K562 (cell line): ENCODE data around the gene FBXO10. TPM values are rescaled to one million over a fixed set of nuclear protein-coding genes. Genes with fewer than 3 reads are reported as not detected.
A peak's percentile ranks its signal among the peaks of the same experiment; 100 is the strongest.

Source experiments
- CBFA2T3 ChIP-seq: fragments of 450-650 bp; IDR thresholded peaks from 2 replicates; pipeline ENCODE4 v1.6.1; 2017
- CEBPG ChIP-seq, 3 experiments: fragments of 200-800 bp in 1 of 3; sonication (Bioruptor generic) in 1 of 3; sonication (generic) in 1 of 3; formaldehyde crosslinking in 1 of 3; IDR thresholded peaks in 2 of 3; conservative IDR thresholded peaks in 1 of 3; 2 replicates each; pipeline versions ENCODE4 v1.6.1 to v1.8.0; 2016 to 2022; ENCODE audit warnings: missing compliant biosample characterization in 2 of 3, missing genetic modification characterization in 2 of 3, mild to moderate bottlenecking in 1 of 3, missing genetic modification reagents in 1 of 3
- CXXC5 ChIP-seq: fragments of 250-450 bp; sonication (Bioruptor Pico); IDR thresholded peaks from 2 replicates; pipeline ENCODE4 v1.8.0; 2022; ENCODE audit warnings: inconsistent platforms, mild to moderate bottlenecking, moderate library complexity
- EGR1 ChIP-seq: fragments of 450-650 bp; conservative IDR thresholded peaks from 2 replicates; pipeline ENCODE4 v1.6.1; 2017; ENCODE audit warnings: mild to moderate bottlenecking
- ETS2 ChIP-seq: IDR thresholded peaks from 2 replicates; pipeline ENCODE4 v1.6.1; 2016; ENCODE audit warnings: borderline replicate concordance, missing genetic modification characterization, mild to moderate bottlenecking, moderate library complexity, missing compliant biosample characterization; ENCODE audit not compliant: poor library complexity, severe bottlenecking
- FUS ChIP-seq: fragments of 200-400 bp; formaldehyde crosslinking; optimal IDR thresholded peaks from 2 replicates; pipeline ENCODE3; 2017; ENCODE audit warnings: low read depth, low read length
- NCOA1 ChIP-seq: fragments of 450-650 bp; IDR thresholded peaks from 2 replicates; pipeline ENCODE4 v1.6.1; 2016; ENCODE audit warnings: low read depth
- NEUROD1 ChIP-seq: fragments of 150-350 bp; IDR thresholded peaks from 2 replicates; pipeline ENCODE4 v1.6.1; 2014; ENCODE audit warnings: borderline replicate concordance, low read length, low read depth; ENCODE audit not compliant: partially characterized antibody
- RBM17 ChIP-seq: fragments of 200-400 bp; formaldehyde crosslinking; IDR thresholded peaks from 2 replicates; pipeline ENCODE4 v1.6.1; 2017; ENCODE audit warnings: low read depth, mild to moderate bottlenecking, low read length, borderline replicate concordance
- RFX1 ChIP-seq: fragments of 450-650 bp; IDR thresholded peaks from 2 replicates; pipeline ENCODE4 v1.6.1; 2016; ENCODE audit warnings: mild to moderate bottlenecking, moderate library complexity
- TAF7 ChIP-seq: fragments of 450-650 bp; IDR thresholded peaks from 2 replicates; pipeline ENCODE4 v1.6.1; 2016; ENCODE audit warnings: missing genetic modification characterization, missing compliant biosample characterization
- TSC22D4 ChIP-seq: fragments of 450-650 bp; IDR thresholded peaks from 2 replicates; pipeline ENCODE4 v1.6.1; 2016; ENCODE audit warnings: missing genetic modification characterization, missing biosample characterization, control low read depth
- XRCC5 ChIP-seq: fragments of 200-400 bp; formaldehyde crosslinking; IDR thresholded peaks from 2 replicates; pipeline ENCODE4 v1.6.1; 2017; ENCODE audit warnings: low read depth, mild to moderate bottlenecking, low read length
- ZNF282 ChIP-seq: sonication (generic); formaldehyde crosslinking; IDR thresholded peaks from 2 replicates; pipeline ENCODE4 v1.8.1; 2023; ENCODE audit warnings: missing genetic modification reagents
- ZNF77 ChIP-seq: fragments of 250-450 bp; sonication (Bioruptor Pico); IDR thresholded peaks from 2 replicates; pipeline ENCODE4 v1.5.0; 2020
- ZSCAN32 ChIP-seq: fragments of 450-650 bp; formaldehyde crosslinking; IDR thresholded peaks from 2 replicates; pipeline ENCODE4 v1.4.0; 2020; ENCODE audit warnings: mild to moderate bottlenecking, moderate library complexity
- polyA plus RNA-seq, 8 experiments: library from polyadenylated mRNA; depleted of rRNA in 4 of 8; stranded (reverse) in 5 of 8; unstranded in 3 of 8; fragments of >200 nt; fragmentation: Nextera tagmentation in 2 of 8; fragmentation: Illumina TruSeq in 1 of 8; extraction: Ambion mirVana in 2 of 8; extraction: Trizol in 1 of 8; gene quantifications; 2 replicates each; pipeline versions ENCODE4 v1.2.1 to v1.2.3, GENCODE V29; 2011 to 2014; ENCODE audit warnings: inconsistent platforms in 1 of 8, missing spikeins in 1 of 8
- total RNA-seq, 7 experiments: library from RNA; depleted of rRNA in 6 of 7; stranded (reverse); fragments of >200 nt in 6 of 7; fragmentation: Illumina TruSeq in 2 of 7; extraction: Trizol in 2 of 7; gene quantifications; 2 replicates each; pipeline versions ENCODE4 v1.2.1 to v1.2.3, GENCODE V29; 2011 to 2021; ENCODE audit warnings: low replicate concordance in 1 of 7
- TF ChIP-seq, protein P1 (sequence below): fragments of 250-450 bp; sonication (Bioruptor Pico); IDR thresholded peaks from 2 replicates; pipeline ENCODE4 v1.8.0; 2021; ENCODE audit warnings: borderline replicate concordance, mild to moderate bottlenecking, moderate library complexity; ENCODE audit not compliant: poor library complexity, severe bottlenecking
- TF ChIP-seq, protein P2 (sequence below): fragments of 450-650 bp; IDR thresholded peaks from 2 replicates; pipeline ENCODE4 v1.6.1; 2016; ENCODE audit warnings: mild to moderate bottlenecking
- TF ChIP-seq, protein P3 (sequence below): fragments of 450-650 bp; IDR thresholded peaks from 2 replicates; pipeline ENCODE4 v1.6.1; 2018; ENCODE audit warnings: mild to moderate bottlenecking, low read depth; ENCODE audit not compliant: partially characterized antibody

Gene FBXO10
- total and polyA plus RNA-seq, 9 of the 15 experiments (the other 6 are each of a cell fraction or from before 2014, with no cell fraction given) = 0.84 to 9.9 (median 6.0) TPM

DNA sequence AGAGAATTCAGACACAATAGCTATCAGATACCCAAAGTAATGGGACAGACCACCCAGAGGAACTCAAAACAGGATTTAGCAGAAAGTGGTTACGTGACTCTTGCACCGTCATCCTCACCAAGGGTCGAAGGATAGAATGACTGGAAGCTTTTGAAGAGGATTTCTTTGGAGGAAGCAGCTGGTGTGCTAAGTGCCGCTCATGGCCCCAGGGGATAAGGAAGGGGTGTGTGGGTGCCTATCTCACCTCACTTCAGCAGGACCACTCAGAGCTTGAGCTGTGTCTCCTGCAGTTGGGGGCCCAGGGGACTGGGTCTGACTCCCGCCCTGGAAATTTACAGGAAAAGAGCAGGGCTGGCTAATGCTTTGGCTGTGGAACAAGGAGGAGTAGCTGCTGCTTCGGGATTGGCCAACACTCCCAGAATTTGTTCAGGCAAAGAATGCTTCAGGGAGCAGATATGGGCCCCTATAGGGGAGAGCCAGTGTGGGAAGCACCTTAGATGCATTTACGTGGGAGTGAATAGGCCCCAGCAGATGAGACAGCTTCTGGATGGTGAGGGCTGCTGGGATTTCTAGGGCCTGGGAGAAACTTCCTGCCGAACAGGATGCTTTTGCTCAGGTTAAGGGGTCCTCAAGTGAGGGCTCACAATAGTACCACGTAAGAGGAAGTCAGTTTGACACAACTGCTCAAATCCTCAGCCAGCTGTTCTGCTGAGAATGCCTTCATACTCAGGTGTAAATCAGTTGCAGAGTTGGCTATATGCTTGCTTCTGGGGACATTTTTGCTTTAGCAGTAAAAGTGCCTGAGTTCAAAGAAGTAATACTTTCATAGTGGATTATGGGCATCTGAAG lies 45.3 kb upstream of the FBXO10 start (continued):
- TF ChIP-seq NCOA1 = no peak
- TF ChIP-seq, protein P1, sequence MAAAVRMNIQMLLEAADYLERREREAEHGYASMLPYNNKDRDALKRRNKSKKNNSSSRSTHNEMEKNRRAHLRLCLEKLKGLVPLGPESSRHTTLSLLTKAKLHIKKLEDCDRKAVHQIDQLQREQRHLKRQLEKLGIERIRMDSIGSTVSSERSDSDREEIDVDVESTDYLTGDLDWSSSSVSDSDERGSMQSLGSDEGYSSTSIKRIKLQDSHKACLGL (CRISPR knock-in tag) = no peak
- TF ChIP-seq ZSCAN32 (CRISPR knock-in tag) = no peak
- TF ChIP-seq ZNF282 (CRISPR knock-in tag) = no peak
- TF ChIP-seq ETS2 (tag) = no peak
- no peak for TF ChIP-seq ZNF77 (CRISPR knock-in tag)
- no peak for TF ChIP-seq NEUROD1
- TF ChIP-seq, protein P2, sequence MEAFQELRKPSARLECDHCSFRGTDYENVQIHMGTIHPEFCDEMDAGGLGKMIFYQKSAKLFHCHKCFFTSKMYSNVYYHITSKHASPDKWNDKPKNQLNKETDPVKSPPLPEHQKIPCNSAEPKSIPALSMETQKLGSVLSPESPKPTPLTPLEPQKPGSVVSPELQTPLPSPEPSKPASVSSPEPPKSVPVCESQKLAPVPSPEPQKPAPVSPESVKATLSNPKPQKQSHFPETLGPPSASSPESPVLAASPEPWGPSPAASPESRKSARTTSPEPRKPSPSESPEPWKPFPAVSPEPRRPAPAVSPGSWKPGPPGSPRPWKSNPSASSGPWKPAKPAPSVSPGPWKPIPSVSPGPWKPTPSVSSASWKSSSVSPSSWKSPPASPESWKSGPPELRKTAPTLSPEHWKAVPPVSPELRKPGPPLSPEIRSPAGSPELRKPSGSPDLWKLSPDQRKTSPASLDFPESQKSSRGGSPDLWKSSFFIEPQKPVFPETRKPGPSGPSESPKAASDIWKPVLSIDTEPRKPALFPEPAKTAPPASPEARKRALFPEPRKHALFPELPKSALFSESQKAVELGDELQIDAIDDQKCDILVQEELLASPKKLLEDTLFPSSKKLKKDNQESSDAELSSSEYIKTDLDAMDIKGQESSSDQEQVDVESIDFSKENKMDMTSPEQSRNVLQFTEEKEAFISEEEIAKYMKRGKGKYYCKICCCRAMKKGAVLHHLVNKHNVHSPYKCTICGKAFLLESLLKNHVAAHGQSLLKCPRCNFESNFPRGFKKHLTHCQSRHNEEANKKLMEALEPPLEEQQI = no peak
- no peak for TF ChIP-seq TSC22D4 (tag)
- TF ChIP-seq TAF7 (tag) = no peak
- no peak for TF ChIP-seq FUS
- TF ChIP-seq CBFA2T3 = peak; percentile 55; the same call in 1 of the 2 replicates
- no peak for TF ChIP-seq RFX1
- TF ChIP-seq, protein P3, sequence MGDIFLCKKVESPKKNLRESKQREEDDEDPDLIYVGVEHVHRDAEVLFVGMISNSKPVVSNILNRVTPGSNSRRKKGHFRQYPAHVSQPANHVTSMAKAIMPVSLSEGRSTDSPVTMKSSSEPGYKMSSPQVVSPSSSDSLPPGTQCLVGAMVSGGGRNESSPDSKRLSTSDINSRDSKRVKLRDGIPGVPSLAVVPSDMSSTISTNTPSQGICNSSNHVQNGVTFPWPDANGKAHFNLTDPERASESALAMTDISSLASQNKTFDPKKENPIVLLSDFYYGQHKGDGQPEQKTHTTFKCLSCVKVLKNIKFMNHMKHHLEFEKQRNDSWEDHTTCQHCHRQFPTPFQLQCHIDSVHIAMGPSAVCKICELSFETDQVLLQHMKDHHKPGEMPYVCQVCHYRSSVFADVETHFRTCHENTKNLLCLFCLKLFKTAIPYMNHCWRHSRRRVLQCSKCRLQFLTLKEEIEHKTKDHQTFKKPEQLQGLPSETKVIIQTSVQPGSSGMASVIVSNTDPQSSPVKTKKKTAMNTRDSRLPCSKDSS = no peak
- TF ChIP-seq EGR1 = peak; percentile 37; the same call in 1 of the 2 replicates
- TF ChIP-seq CXXC5 = no peak
- TF ChIP-seq XRCC5 = no peak
- TF ChIP-seq CEBPG (CRISPR knock-in tag; IDR thresholded peaks at IDR 0.05) = no peak
- TF ChIP-seq CEBPG (tag; conservative IDR thresholded peaks at IDR 0.05 in 1 of 2, IDR thresholded peaks at IDR 0.05 in 1 of 2) = no peak
- TF ChIP-seq RBM17 = no peak
